Thymus (tissue), 11 donors: ENCODE results near the gene ZNF701. TPM values are rescaled to one million over a fixed set of nuclear protein-coding genes. Genes with fewer than 3 reads are reported as not detected.
"Not testable (repeated sequence)": the region's sequence is repeated elsewhere in the genome, so short reads cannot be mapped to it uniquely, and the experiment has no call there.

Experiments
- DNase-seq, 9 donors: peaks; one replicate each; pipeline ENCODE4 v3.0.0-alpha.2; 2013; ENCODE audit warnings: low spot score in 9 of 9, low read depth in 6 of 9, missing footprints in 1 of 9
- H3K27ac ChIP-seq, 2 donors: one replicate each; pipeline ENCODE4 v1.5.1; 2013; ENCODE audit warnings: control low read depth in 1 of 2, low read depth in 1 of 2, low read length in 1 of 2, mild to moderate bottlenecking in 1 of 2, moderate library complexity in 1 of 2
- H3K27me3 ChIP-seq, 2 donors: one replicate each; pipeline ENCODE4 v1.5.1; 2013; ENCODE audit warnings: low read length in 1 of 2; ENCODE audit not compliant: control insufficient read depth in 2 of 2, insufficient read depth in 1 of 2
- H3K36me3 ChIP-seq, 2 donors: one replicate each; pipeline ENCODE4 v1.5.1; 2013; ENCODE audit warnings: low read length in 1 of 2, mild to moderate bottlenecking in 1 of 2, moderate library complexity in 1 of 2; ENCODE audit not compliant: control insufficient read depth in 2 of 2, insufficient read depth in 2 of 2
- H3K4me1 ChIP-seq, 2 donors: one replicate each; pipeline ENCODE4 v1.5.1; 2013; ENCODE audit warnings: low read length in 2 of 2; ENCODE audit not compliant: control insufficient read depth in 2 of 2, insufficient read depth in 2 of 2
- H3K4me3 ChIP-seq, 2 donors: one replicate each; pipeline ENCODE4 v1.5.1; 2013; ENCODE audit warnings: low read length in 2 of 2, control low read depth in 1 of 2, mild to moderate bottlenecking in 1 of 2
- H3K9me3 ChIP-seq, 2 donors: one replicate each; pipeline ENCODE4 v1.5.1; 2013; ENCODE audit warnings: low read length in 1 of 2, mild to moderate bottlenecking in 1 of 2; ENCODE audit not compliant: control insufficient read depth in 2 of 2, insufficient read depth in 1 of 2
- WGBS: extraction: QIAGEN DNeasy Blood & Tissue Kit; methylation state at CpG from one replicate; pipeline ENCODE4 v1.1.7; 2013; 5-methylcytosine and 5-hydroxymethylcytosine counted together
- polyA plus RNA-seq: library from polyadenylated mRNA; stranded (reverse); fragments of 200-250 nt; gene quantifications from one replicate; pipeline ENCODE4 v1.2.3, GENCODE V29; 2013
- total RNA-seq: library from RNA; stranded (reverse); fragments of 120-200 nt; gene quantifications from one replicate; pipeline ENCODE4 v1.2.4, GENCODE V29; 2013
- donor health status: healthy.

ZNF701 gene
- total and polyA plus RNA-seq, 2 donors: 14.9 to 17.7 TPM

DNA sequence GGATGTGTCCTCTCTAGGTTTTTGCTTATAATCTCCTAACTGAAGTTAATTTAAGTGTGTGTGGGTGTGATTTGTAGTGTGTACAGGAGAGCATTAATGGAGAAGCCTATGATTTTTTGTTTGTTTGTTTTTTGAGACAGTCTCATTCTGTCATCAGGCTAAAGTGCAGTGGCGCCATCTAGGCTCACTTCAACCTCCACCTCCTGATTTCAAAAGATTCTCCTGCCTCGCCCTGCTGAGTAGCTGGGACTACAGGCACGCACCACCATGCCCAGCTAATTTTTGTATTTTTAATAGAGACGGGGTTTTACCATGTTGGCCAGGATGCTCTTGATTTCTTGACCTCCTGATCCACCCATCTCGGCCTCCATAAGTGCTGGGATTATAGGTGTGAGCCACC, 20.6 kb downstream of the ZNF701 start:
- WGBS: over 99% methylated on average over 5 of the region's 5 CpGs
- Histone ChIP-seq H3K4me1 (no peaks in the 10 kb centered on the region), H3K27ac (no peak overlapping the region), H3K27me3 (no peaks in the 10 kb centered on the region), H3K36me3 (peaks cover 18 to 45% of the 10 kb centered on the region in 2 donors), H3K9me3 (peaks cover 4 to 7% of the 10 kb centered on the region in 2 donors), H3K4me3 (no peak overlapping the region)
- DNase-seq: no peak

DNA sequence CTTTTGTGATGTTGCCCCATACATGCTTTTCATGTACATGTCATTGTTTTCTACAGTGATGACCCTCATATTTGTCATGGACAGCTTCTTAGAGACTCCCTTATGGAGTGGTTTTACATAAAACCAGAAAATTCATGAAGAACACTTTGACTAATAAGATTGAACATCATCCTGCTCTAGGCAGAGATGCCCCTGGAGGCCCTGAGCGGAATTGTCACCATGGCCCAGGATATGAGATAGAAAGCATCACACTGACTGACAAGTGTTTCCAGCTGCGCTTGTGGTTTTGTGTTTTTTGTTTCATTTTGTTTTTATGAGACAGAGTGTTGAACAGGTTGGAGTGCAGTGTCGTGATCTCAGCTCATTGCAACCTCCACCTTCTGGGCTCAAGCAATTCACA, 22.2 kb downstream of the ZNF701 start:
- no peaks in the 10 kb centered on the region for H3K4me1 ChIP-seq
- peaks cover 24 to 37% of the 10 kb centered on the region in 2 donors for H3K36me3 ChIP-seq
- no peaks in the 10 kb centered on the region for H3K27me3 ChIP-seq
- H3K4me3 ChIP-seq: no peak overlapping the region
- no peak for DNase-seq
- peaks cover under 1 to 3% of the 10 kb centered on the region in 2 donors for H3K9me3 ChIP-seq
- WGBS: 98% methylated on average over 3 of the region's 3 CpGs
- H3K27ac ChIP-seq: no peak overlapping the region

DNA sequence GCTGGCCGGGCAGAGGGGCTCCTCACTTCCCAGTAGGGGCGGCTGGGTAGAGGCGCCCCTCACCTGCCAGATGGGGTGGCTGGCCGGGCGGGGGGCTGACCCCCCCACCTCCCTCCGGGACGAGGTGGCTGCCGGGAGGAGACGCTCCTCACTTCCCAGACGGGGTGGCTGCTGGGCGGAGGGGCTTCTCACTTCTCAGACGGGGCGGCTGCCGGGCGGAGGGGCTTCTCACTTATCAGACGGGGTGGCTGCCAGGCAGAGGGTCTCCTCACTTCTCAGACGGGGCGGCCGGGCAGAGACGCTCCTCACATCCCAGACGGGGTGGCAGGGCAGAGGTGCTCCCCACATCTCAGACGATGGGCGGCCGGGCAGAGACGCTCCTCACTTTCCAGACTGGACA, 23.4 kb downstream of the ZNF701 start:
- DNase-seq, H3K27ac ChIP-seq, H3K9me3 ChIP-seq, H3K27me3 ChIP-seq, H3K4me1 ChIP-seq, H3K4me3 ChIP-seq: not testable (repeated sequence)
- peaks cover 24 to 33% of the 10 kb centered on the region in 2 donors for H3K36me3 ChIP-seq
- 99% methylated on average over 25 of the region's 25 CpGs for WGBS

DNA sequence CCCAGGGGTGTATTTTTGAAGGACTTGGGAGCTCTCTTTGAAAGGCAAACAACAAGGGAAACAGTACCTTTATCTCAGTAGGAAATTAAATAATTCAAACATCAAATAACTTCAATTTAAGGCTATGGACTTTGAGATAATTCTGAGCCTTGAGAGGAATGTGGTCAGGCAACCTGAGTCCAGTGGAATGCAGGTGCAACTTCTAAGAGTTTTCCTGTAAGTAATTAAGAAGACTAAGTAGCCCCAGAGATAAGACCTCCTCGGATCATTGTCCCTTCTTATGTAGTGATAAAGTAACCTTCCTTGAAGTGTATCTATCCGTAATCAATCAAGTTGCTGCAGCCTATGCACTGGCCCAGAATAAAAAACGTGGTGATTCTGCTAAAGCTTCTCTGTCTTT, 29.2 kb downstream of the ZNF701 start:
- no peak for DNase-seq
- no peak overlapping the region for H3K27ac ChIP-seq
- WGBS: 96% methylated on average over 3 of the region's 3 CpGs
- peaks cover 8 to 16% of the 10 kb centered on the region in 2 donors for H3K4me1 ChIP-seq
- no peaks in the 10 kb centered on the region for H3K27me3 ChIP-seq
- H3K4me3 ChIP-seq: no peak overlapping the region
- peaks cover 3 to 6% of the 10 kb centered on the region in 2 donors for H3K9me3 ChIP-seq
- H3K36me3 ChIP-seq: peaks cover 6 to 10% of the 10 kb centered on the region in 2 donors

DNA sequence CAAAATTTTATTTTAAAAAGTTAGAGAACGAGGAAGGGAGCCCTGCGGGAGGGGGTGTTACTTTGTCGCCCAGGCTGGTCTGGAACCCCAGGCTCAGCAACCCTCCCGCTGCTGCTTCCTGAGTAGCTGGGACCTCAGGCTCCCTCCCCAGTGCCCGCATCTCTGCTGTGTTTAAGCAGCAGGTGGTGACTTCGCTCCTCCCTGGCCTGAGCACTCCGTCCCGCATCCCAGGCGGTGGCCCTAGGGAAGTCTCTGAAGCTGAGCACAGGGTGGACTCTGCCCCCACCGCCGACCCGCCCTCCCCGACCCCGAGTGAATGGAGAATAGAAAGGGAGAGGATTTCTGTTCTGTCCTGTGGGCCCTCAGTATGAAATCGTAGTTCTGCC, 30.5 kb downstream of the ZNF701 start:
- peaks cover 10% of the 10 kb centered on the region in 2 donors for H3K36me3 ChIP-seq
- DNase-seq: peak in 4 of 9 donors; percentile 7 to 21 (median 14)
- no peaks in the 10 kb centered on the region for H3K27me3 ChIP-seq
- H3K27ac ChIP-seq: peak overlapping the region in 1 of 2 donors; percentile 31
- H3K4me1 ChIP-seq: peaks cover 8 to 16% of the 10 kb centered on the region in 2 donors
- peaks cover 3 to 20% of the 10 kb centered on the region in 2 donors for H3K9me3 ChIP-seq
- H3K4me3 ChIP-seq: peak overlapping the region; percentile 62 to 69
- 1% methylated on average over 15 of the region's 15 CpGs for WGBS

DNA sequence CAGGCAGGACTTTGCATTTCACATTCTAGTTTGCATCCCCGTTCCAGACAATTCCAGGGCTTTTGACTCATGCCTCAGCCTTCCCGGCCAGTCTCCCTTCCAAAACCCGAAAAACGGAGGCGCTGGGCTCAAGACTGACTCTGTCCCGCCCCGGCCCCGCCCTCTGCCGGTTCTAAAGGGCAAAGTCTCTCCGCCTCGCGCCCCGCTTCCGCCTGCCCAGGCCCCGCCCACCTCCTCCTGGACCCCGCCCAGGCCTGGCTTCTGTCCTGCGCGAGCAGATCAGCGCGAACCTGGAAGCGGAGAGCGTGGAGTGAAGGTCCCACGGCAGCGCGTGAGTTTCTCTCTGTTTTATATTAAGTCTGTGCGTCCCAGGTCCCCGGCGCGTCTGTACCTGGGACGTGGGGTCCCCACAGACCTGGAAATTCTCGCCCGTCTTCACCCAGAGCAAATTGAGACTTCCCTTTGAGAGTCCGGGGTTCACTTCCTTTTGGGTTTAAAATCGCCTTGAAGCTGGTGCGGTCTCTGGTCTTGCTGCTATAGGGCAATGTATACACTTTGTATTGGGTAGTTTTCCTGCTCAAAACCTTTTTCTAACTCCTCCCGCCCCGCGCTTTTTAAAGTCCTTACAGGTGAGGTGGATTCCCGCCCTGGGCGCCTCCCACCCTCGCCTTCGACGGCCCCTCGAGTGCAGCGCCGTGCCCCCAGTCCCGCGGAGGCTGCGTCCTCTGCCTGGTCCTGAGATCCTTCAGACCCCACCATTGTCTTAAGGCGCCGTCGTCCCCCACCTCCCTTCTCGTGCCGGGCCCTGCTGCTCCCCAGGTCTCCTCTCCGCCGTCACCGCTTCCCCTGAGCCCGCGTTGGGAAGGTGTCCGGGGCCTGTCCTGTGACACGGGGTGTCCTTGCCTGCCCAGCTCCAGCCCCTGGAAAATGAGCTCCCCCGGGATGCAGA, 31.2 kb downstream of the ZNF701 start:
- H3K36me3 ChIP-seq: peaks cover 3 to 12% of the 10 kb centered on the region in 2 donors
- DNase-seq: peak; percentile 65 to 94 (median 84)
- H3K27me3 ChIP-seq: no peaks in the 10 kb centered on the region
- peak overlapping the region in 1 of 2 donors; percentile 78 for H3K27ac ChIP-seq
- peaks cover 3 to 25% of the 10 kb centered on the region in 2 donors for H3K9me3 ChIP-seq
- under 1% methylated on average over 62 of the region's 62 CpGs for WGBS
- H3K4me3 ChIP-seq: peak overlapping the region; percentile 62 to 69
- H3K4me1 ChIP-seq: peaks cover 8 to 16% of the 10 kb centered on the region in 2 donors

DNA sequence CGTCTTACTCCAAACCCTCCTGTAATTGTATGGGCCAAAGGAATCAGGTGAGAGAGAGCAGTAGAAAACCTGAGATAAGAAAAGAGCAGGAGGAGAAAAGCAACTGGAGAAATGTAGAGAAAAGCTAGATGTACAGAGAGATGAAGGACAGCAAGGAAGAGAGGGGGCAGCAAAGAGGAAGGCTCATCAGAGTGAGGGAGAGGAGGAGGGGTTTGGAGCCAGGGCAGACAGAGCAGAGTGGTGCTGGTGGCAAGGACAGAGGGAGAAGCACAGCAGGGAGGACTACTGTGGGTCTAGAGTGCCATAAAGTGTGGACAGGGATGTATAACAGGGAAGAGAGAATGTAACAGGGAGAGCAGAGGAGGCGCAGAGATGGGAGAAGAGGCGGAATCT, 31.9 kb downstream of the ZNF701 start:
- Histone ChIP-seq H3K9me3 (peaks cover 2 to 25% of the 10 kb centered on the region in 2 donors), H3K36me3 (peaks cover 0 to 12% of the 10 kb centered on the region in 2 donors), H3K4me1 (peaks cover 8 to 16% of the 10 kb centered on the region in 2 donors), H3K4me3 (peak overlapping the region; percentile 62 to 69)
- H3K27ac ChIP-seq, H3K27me3 ChIP-seq: not testable (repeated sequence)
- DNase-seq: peak in 1 of 9 donors; percentile 1
- 65% methylated on average over 3 of the region's 3 CpGs for WGBS

DNA sequence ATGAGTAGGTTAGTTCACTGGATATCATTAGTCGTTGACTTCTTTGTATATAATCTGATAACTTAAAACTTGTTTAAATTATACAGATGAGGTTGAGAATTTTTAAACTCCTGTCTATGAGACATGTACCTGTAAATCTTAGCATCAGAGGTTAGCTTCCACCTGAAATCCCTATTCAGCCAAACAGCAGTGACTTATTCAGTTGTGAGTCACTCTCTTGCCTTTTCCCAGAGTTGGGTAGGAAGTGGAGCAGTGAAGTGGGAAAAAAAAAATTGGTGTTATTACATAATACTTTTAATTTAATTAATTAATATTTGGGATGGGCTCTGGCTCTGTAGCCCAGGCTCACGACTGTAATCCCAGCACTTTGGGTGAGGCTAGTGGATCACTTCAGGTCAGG, 32.9 kb downstream of the ZNF701 start:
- Histone ChIP-seq H3K9me3 (peaks cover 0 to 20% of the 10 kb centered on the region in 2 donors), H3K4me1 (peaks cover 8 to 16% of the 10 kb centered on the region in 2 donors), H3K36me3 (peaks cover 0 to 12% of the 10 kb centered on the region in 2 donors), H3K27me3 (no peaks in the 10 kb centered on the region), H3K4me3 (no peak overlapping the region), H3K27ac (no peak overlapping the region)
- no peak for DNase-seq
- over 99% methylated on average over 2 of the region's 2 CpGs for WGBS

DNA sequence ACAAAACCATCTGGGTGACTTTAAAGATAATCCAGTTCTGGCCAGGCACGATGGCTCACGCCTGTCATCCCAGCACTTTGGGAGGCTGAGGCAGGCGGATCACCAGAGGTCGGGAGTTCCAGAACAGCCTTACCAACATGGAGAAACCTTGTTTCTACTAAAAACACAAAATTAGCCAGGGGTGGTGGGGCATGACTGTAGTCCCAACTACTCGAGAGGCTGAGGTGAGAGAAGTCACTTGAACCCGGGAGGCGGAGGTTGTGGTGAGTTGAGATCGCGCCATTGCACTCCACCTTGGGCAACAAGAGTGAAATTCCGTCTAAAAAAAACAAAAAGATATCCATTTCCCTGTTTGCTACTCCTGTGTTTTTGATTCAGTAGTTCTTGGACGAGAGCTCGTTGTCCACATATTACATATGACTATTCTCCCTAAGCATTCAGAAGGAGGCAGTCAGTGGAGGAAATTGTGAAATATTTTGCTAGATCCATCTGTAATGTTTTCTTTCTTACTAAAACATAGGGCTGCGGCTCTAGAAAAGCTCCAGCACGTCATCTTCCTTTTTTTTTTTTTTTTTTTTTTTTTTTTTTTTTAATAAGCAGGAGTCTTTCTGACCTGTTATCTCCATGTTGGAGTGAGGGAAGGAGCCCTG, 33.6 kb downstream of the ZNF701 start:
- H3K27ac ChIP-seq: no peak overlapping the region

More for the DNA sequence above, 33.6 kb downstream of the ZNF701 start:
- DNase-seq: no peak
- peaks cover 0 to 12% of the 10 kb centered on the region in 2 donors for H3K36me3 ChIP-seq
- H3K4me3 ChIP-seq: no peak overlapping the region
- 90% methylated on average over 14 of the region's 14 CpGs for WGBS
- H3K4me1 ChIP-seq: peaks cover 8 to 16% of the 10 kb centered on the region in 2 donors
- no peaks in the 10 kb centered on the region for H3K27me3 ChIP-seq
- H3K9me3 ChIP-seq: peaks cover 0 to 20% of the 10 kb centered on the region in 2 donors
